K562 (cell line): ENCODE results near the gene ATAD3C. TPM values are rescaled to one million over a fixed set of nuclear protein-coding genes. Genes with fewer than 3 reads are reported as not detected.

Experiments used
- CEBPZ ChIP-seq: fragments of 150-350 bp; IDR thresholded peaks from 2 replicates; pipeline ENCODE4 v1.6.1; 2014; ENCODE audit warnings: low read depth, mild to moderate bottlenecking, low read length, borderline replicate concordance
- COPS2 ChIP-seq: fragments of 450-650 bp; conservative IDR thresholded peaks from 2 replicates; pipeline ENCODE4 v1.6.1; 2016; ENCODE audit warnings: mild to moderate bottlenecking, moderate library complexity
- CREB3 ChIP-seq: fragments of 450-650 bp; conservative IDR thresholded peaks from 2 replicates; pipeline ENCODE4 v1.6.1; 2016; ENCODE audit warnings: missing genetic modification characterization, low read depth, mild to moderate bottlenecking, missing compliant biosample characterization, moderate library complexity
- ETV1 ChIP-seq: fragments of 450-650 bp; conservative IDR thresholded peaks from 2 replicates; pipeline ENCODE4 v1.6.1; 2016; ENCODE audit warnings: missing genetic modification characterization, control low read depth, low read depth, missing compliant biosample characterization
- ETV5 ChIP-seq: sonication (generic); formaldehyde crosslinking; IDR thresholded peaks from 2 replicates; pipeline ENCODE4 v1.4.0; 2020; ENCODE audit warnings: low read depth, mild to moderate bottlenecking, missing genetic modification reagents
- KDM1A ChIP-seq, 2 experiments: fragments of 450-650 bp; IDR thresholded peaks; 2 replicates each; pipeline ENCODE4 v1.6.1; 2016; ENCODE audit warnings: mild to moderate bottlenecking in 2 of 2
- MCM7 ChIP-seq, 2 experiments: fragments of 450-650 bp; IDR thresholded peaks; 2 replicates each; pipeline ENCODE4 v1.6.1; 2016 to 2018
- NCOR1 ChIP-seq: fragments of 450-650 bp; IDR thresholded peaks from 2 replicates; pipeline ENCODE4 v1.6.1; 2016; ENCODE audit warnings: mild to moderate bottlenecking, moderate library complexity
- NEUROD1 ChIP-seq: fragments of 150-350 bp; IDR thresholded peaks from 2 replicates; pipeline ENCODE4 v1.6.1; 2014; ENCODE audit warnings: borderline replicate concordance, low read length, low read depth; ENCODE audit not compliant: partially characterized antibody
- NKRF ChIP-seq: fragments of 450-650 bp; IDR thresholded peaks from 2 replicates; pipeline ENCODE4 v1.6.1; 2016; ENCODE audit warnings: borderline replicate concordance
- POU5F1 ChIP-seq: fragments of 150-350 bp; IDR thresholded peaks from 2 replicates; pipeline ENCODE4 v1.6.1; 2014; ENCODE audit warnings: borderline replicate concordance, low read length, low read depth, mild to moderate bottlenecking; ENCODE audit not compliant: partially characterized antibody
- RCOR1 ChIP-seq, 2 experiments: IDR thresholded peaks; 2 replicates each; pipeline ENCODE4 v1.6.1; 2012; ENCODE audit warnings: low read depth in 2 of 2, low read length in 2 of 2, borderline replicate concordance in 1 of 2, improper control_type of control experiment in 1 of 2
- SIN3A ChIP-seq, 2 experiments: fragments of 150-350 bp in 1 of 2; IDR thresholded peaks; 2 replicates each; pipeline ENCODE4 v1.6.1; 2011 to 2016; ENCODE audit warnings: borderline replicate concordance in 2 of 2, low read depth in 2 of 2, low read length in 2 of 2, mild to moderate bottlenecking in 2 of 2, moderate library complexity in 2 of 2; ENCODE audit not compliant: control insufficient read depth in 1 of 2
- SMAD4 ChIP-seq: fragments of 250-450 bp; sonication (Bioruptor Pico); conservative IDR thresholded peaks from 2 replicates; pipeline ENCODE4 v1.8.0; 2021; ENCODE audit warnings: inconsistent platforms, mild to moderate bottlenecking, moderate library complexity
- SUPT5H ChIP-seq: fragments of 450-650 bp; IDR thresholded peaks from 2 replicates; pipeline ENCODE4 v1.6.1; 2016
- ZFP36 ChIP-seq: fragments of 150-350 bp; IDR thresholded peaks from 2 replicates; pipeline ENCODE4 v1.6.1; 2018; ENCODE audit warnings: low read length, low read depth; ENCODE audit not compliant: partially characterized antibody
- ZNF444 ChIP-seq: fragments of 250-450 bp; sonication (Bioruptor Pico); IDR thresholded peaks from 2 replicates; pipeline ENCODE4 v1.4.0; 2020; ENCODE audit warnings: mild to moderate bottlenecking, moderate library complexity
- polyA plus RNA-seq, 8 experiments: library from polyadenylated mRNA; depleted of rRNA in 4 of 8; stranded (reverse) in 5 of 8; unstranded in 3 of 8; fragments of >200 nt; fragmentation: Nextera tagmentation in 2 of 8; fragmentation: Illumina TruSeq in 1 of 8; extraction: Ambion mirVana in 2 of 8; extraction: Trizol in 1 of 8; gene quantifications; 2 replicates each; pipeline versions ENCODE4 v1.2.1 to v1.2.3, GENCODE V29; 2011 to 2014; ENCODE audit warnings: inconsistent platforms in 1 of 8, missing spikeins in 1 of 8
- total RNA-seq, 7 experiments: library from RNA; depleted of rRNA in 6 of 7; stranded (reverse); fragments of >200 nt in 6 of 7; fragmentation: Illumina TruSeq in 2 of 7; extraction: Trizol in 2 of 7; gene quantifications; 2 replicates each; pipeline versions ENCODE4 v1.2.1 to v1.2.3, GENCODE V29; 2011 to 2021; ENCODE audit warnings: low replicate concordance in 1 of 7
- TF ChIP-seq, protein P1 (sequence below): IDR thresholded peaks from 2 replicates; pipeline ENCODE4 v1.6.1; 2014; ENCODE audit warnings: antibody characterized with exemption

ATAD3C gene
- total and polyA plus RNA-seq, 9 of the 15 experiments (the other 6 are each of a cell fraction or from before 2014, with no cell fraction given): 0.03 to 0.18 TPM; not detected in 7

- TF ChIP-seq NKRF (peak; percentile 94; the same call in 1 of the 2 replicates), NCOR1 (peak; percentile 45; the same call in 1 of the 2 replicates), RCOR1 (IDR thresholded peaks at IDR 0.05; ENCODE audit: borderline replicate concordance in 1 of 2, low read depth in 2 of 2, low read length in 2 of 2) (peak in 1 of 2 experiments; percentile 56; a peak in 1 of 4 replicates), KDM1A (IDR thresholded peaks at IDR 0.05) (no peak), ETV1 (tag) (peak; percentile 64), COPS2 (no peak), CEBPZ (no peak), ZFP36 (no peak), SIN3A (IDR thresholded peaks at IDR 0.05; ENCODE audit: borderline replicate concordance in 2 of 2, control insufficient read depth in 1 of 2, low read depth in 2 of 2, low read length in 2 of 2) (peak; percentile 82 to 94; a peak in 3 of 4 replicates), ZNF444 (CRISPR knock-in tag) (no peak), ETV5 (CRISPR knock-in tag) (peak; percentile 69), SMAD4 (CRISPR knock-in tag) (peak; percentile 28; the same call in 1 of the 2 replicates), POU5F1 (peak; percentile 46), SUPT5H (peak; percentile 98), NEUROD1 (peak; percentile 54), CREB3 (tag) (no peak), MCM7 (IDR thresholded peaks at IDR 0.05) (no peak)
- TF ChIP-seq, protein P1, sequence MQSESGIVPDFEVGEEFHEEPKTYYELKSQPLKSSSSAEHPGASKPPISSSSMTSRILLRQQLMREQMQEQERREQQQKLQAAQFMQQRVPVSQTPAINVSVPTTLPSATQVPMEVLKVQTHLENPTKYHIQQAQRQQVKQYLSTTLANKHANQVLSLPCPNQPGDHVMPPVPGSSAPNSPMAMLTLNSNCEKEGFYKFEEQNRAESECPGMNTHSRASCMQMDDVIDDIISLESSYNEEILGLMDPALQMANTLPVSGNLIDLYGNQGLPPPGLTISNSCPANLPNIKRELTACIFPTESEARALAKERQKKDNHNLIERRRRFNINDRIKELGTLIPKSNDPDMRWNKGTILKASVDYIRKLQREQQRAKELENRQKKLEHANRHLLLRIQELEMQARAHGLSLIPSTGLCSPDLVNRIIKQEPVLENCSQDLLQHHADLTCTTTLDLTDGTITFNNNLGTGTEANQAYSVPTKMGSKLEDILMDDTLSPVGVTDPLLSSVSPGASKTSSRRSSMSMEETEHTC: 0 out of 2 replicates have a peak, but pooled peaks have one; percentile 46
These were observed 42.5 kb upstream of the ATAD3C start, which contains the start of gene MRPL20 (continued) for GRCh38 chr1:1406821-1407635.
